Stimulated activated CD4-positive, alpha-beta T cell treated with anti-CD3 and anti-CD28 coated beads, Interleukin-1b, Interleukin-23, amount 100 ng/mL, for 24 hours (primary cell): Measurements from ENCODE around the gene ATXN10.

Experiments
- DNase-seq, 4 experiments: peaks; one replicate each; pipeline ENCODE4 v3.0.0-alpha.2; 2020; ENCODE audit warnings: low read depth in 4 of 4, low spot score in 1 of 4

The ATXN10 gene

DNA sequence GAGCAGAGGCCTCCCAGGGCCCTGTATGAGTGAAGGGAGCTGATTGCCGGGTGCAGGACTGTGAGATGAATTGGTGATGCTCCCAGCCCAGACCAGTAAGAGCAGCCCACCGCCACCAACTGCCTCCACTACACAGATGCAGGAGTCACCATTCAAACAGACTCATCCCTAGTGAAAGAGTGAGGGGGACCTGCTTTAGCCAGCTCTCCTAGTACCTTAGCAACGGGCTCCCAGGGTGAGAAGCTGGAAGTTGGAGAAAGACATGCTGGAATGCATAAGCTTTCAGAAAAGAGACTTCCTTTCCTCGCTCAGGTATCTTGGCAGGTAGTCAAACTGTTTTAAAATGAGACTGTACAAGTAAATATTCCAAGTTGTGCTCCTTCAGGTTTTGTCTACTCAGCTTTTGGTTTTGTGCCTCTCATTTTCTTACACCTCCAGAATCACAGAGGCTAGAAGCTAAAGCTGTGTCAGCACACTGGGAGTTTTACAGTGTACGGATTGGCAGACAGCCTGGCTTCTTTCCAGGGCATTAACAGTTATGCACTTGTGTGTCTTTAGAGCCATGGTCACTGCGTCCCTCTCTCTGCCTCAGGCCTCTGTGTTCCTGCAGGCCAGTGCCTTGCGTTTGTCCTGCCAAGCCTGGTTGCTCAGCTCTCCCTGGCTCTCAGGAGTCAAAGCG, 146.2 kb downstream of the ATXN10 start:
- no peak for DNase-seq

- no peak for DNase-seq
Observed at GRCh38 chr22:45818424-45819085, 146.9 kb downstream of the ATXN10 start.

DNA sequence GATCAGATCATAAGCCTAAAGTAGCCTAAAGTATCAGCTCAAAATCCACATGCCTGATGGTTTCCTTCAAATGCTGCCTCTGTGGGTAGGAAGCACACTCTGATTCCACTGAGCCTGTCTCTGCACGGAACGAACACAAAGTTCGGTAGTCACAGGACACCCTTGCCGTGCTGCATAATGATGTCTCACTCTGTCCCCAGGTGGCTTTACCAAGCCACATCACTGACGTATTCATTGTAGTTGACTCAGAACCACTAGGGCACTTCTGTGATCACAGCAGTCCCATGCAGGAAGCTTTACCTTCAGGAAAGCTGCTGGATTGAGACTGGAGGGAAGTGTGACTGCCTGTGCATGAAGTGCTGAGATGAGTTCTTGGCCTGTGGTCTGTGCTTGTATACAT, 147.7 kb downstream of the ATXN10 start:
- DNase-seq = no peak

- no peak for DNase-seq
Observed at GRCh38 chr22:45823336-45823735, 151.7 kb downstream of the ATXN10 start.

- DNase-seq = no peak
Observed at GRCh38 chr22:45826520-45826919, 154.9 kb downstream of the ATXN10 start.

DNA sequence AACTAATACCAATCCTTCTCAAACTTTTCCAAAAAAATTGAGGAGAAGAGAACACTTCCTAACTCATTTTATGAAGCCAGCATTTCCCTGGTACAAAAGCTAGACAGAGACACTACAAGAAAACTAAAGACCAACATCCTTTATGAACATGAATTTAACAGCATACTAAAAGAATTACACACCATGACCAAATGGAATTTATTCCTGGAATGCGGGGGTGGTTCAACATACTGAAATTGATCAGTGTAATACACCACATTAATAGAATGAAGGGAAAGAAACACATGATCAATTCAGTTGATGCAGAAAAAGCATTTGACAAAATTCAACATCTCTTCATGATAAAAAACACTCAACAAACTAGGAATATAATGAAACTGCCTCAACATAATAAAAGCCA, 157.2 kb downstream of the ATXN10 start:
- no peak for DNase-seq

- DNase-seq = no peak
Observed at GRCh38 chr22:45830531-45831245, 159.1 kb downstream of the ATXN10 start.

DNA sequence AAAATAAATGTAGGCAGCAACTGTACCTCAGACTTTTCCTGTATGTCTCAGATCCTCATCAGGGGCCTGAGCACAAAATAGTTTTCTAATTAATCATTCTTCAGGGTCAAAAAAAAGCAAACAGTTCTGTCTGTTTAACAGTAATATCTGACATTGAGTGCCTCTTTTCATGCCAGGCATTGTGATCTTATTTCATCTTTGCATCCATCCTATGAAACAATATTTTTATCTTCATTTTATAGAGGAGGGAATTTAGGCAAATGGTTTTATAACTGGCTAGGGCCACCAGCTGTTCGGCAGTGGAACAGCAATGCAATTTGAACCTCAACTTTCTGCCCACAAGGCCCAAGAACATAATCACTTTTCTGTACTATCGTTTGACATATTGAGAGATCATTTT, 159.8 kb downstream of the ATXN10 start:
- no peak for DNase-seq

- DNase-seq = no peak
Observed at GRCh38 chr22:45832180-45832579, 160.5 kb downstream of the ATXN10 start.

DNA sequence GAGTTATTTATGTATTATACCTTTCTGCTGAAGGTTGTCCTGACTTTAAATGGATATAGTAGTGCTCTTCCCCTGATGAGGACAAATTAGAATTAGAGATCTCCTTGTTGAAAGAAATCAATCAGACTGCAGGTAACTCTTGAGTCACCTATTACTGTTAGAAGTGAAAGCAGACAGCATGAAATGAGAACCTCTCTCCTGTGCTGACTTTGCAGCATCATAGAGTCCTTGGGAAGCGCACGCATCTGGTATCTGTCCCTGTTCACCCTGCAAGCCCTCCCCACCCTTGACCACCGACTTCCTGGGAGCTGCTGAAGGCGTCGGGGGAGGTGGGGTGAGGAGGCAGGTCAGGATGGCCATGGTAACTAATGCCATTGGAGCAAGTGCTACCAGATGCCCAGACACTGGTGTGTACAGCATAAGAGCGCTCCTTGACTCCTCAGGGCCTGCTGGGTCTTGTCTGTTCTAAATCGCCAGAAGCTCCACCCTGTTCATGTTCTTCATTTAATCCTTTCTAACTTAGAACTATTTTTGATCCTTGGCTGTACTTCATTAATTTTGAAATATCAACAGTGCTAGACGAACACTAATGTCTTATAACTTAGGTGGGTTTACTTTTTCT, 161.4 kb downstream of the ATXN10 start:
- no peak for DNase-seq

GRCh38 chr22:45833613-45834012, 162.0 kb downstream of the ATXN10 start:
- no peak for DNase-seq

GRCh38 chr22:45834241-45834640, 162.6 kb downstream of the ATXN10 start:
- no peak for DNase-seq

DNA sequence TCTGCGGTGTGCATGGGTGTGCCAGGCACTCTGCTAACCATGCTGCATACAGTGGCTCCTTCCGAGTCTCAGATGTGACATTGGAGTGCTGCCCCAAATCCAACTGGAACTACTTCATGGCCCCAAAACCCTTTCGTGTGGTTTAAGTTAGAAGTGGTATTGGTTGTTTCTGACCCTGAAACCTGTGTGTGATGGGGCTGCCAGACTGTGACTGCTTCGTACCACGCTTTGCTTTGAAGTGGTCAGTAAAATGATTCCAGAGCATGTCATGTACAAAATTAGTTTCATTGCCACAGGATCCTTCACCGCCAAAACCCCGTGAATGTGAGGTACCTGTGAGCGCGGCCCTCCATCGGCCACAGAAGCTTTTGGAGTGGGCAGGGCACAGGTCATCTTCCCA, 163.2 kb downstream of the ATXN10 start:
- DNase-seq = no peak

DNA sequence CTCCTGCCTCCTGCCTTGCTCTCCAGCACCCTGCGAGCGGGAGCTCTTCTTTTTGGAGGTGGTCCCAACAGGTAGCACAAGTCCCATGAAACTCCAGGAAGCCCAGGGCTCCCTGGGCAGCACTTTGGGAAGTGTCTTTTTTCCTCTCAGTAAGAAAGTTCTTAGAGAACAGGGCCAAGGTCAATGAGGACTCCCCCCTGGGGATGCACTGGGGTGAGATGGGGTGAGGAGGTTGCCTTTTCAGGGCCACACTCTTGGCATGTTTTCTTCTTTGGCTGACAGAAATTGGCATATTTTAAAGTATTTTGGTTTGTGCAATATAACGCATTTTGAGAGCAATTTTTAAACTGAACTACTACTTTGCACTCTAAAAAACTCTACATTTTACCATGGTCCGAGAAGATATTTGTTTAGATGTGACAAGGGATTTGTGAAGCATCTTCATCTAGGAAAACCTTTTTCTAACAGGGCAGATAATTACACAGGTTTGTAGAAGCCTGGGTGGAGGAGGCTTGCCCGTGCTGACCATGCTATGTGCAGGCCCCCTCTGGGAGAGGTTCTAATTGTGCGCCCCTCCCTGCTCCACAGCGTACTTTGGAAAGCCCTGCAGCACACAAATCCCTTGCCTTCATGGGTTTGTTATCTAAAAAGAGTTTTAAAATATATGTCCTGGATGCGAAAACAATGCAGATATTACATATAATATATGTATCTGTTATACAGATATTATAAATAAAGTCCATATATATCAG, 165.0 kb downstream of the ATXN10 start:
- no peak for DNase-seq

- no peak for DNase-seq
Observed at GRCh38 chr22:45837508-45837907, 165.9 kb downstream of the ATXN10 start.

DNA sequence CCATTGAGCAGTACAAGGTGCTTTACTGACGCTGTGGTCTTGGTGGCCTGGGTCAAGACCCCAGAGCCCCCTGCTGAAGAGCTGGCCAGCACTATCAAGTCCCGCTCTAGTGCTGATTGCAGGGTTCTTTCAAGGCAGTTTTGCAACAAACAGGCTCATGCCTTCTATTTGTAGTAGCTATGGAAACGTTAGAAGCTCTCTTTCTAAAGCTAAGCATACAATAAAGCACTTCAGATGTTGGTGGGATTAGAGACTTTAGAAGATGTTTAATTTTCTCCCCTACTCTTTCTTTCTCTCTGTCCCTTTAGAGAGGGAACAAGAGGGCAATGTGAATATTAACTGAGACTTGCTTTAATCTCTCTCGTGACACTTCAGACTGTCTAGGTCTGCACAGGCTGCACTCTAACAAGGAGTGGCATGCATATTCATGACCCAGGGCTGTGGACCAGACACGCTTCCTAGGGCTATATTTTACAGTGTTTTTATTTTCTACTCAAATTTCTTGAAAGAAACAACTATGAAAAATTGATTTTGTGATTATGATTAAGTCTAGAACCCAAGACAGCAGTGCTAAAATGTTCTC, 166.8 kb downstream of the ATXN10 start:
- DNase-seq = no peak

- no peak for DNase-seq
Observed at GRCh38 chr22:45840483-45840882, 168.8 kb downstream of the ATXN10 start.

DNA sequence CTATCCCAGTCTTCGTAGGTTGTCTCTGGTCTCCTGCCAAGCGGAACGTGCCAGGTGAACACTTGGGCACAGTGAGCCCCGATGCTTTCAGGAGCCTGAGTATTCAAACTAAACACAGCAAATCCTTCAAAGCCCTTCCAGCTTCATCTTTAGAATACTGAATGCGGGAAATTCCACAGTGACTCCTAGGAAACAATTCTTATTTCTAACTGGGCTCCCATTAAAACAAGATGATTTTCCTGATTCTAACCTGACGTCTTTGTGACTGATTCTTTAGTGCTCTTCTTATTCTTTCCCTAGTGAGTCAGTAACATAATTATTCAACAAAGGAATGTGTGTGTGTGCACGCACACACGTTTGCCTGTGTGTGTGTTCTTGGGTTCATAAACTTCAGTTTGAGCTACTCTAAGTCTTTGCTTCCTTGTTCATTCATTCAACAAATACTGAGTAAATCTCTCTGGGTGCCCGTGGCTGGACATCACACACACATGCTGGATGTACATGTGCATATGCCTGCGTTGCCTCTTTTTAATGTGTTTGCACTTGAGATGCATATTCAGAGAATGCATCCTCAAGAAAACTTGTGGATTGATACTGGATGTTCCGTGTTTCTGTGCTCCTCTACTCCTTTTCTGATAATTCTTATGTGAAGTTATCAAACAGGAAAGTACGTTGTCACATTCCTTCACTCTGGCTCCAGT, 170.8 kb downstream of the ATXN10 start:
- DNase-seq = no peak

DNA sequence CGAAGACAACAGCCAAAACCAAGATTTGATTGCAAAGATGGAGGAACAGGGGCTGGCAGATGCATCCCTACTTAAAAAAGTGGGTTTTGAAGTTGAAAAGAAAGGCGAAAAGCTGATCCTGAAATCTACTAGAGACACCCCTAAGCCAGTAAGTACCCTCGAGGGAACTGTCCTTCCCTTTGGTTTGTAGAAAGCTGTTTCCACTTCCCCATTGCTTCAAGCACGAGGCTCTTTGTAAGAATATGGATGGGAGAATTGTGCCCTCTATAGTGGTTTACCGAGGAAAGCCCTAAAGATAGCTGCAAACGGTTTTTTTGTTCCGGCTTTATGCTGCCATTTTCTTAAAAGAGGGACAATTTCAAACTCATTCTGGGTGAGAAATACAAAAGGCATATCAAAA, 171.4 kb downstream of the ATXN10 start:
- DNase-seq = no peak

GRCh38 chr22:45843986-45844385, 172.4 kb downstream of the ATXN10 start:
- no peak for DNase-seq
